ENCODE results near the gene ZNF469. TPM values are rescaled to one million over a fixed set of nuclear protein-coding genes. Genes with fewer than 3 reads are reported as not detected.

The ZNF469 gene
- total RNA-seq, 6 experiments from 2014 or later: 0.22 to 1.3 (median 0.37) TPM

- Histone ChIP-seq H3K36me3 (no peaks in the 10 kb centered on the region), H3K9me3 (no peaks in the 10 kb centered on the region), H3K27ac (no peak overlapping the region), H3K4me3 (no peak overlapping the region), H3K4me1 (no peaks in the 10 kb centered on the region), H3K27me3 (no peaks in the 10 kb centered on the region)
- ATAC-seq (no peak), DNase-seq (peak in 1 of 3 donors; percentile 9)
- TF ChIP-seq CTCF (IDR thresholded peaks at IDR 0.05) (no peak), POLR2A (IDR thresholded peaks at IDR 0.05) (no peak)
- intact Hi-C loops (cut with DNase I): no loop called here
- WGBS (ENCODE audit: insufficient coverage, low coverage, low lambda C conversion rate, missing lambda C conversion rate): no CpG with 5 or more reads among the region's 2 CpGs
Observed at GRCh38 chr16:88373211-88373610, 9.5 kb upstream of the ZNF469 start.

- DNase-seq (no peak), ATAC-seq (no peak)
- intact Hi-C loops (cut with DNase I): no loop called here
- TF ChIP-seq CTCF (IDR thresholded peaks at IDR 0.05) (no peak), POLR2A (IDR thresholded peaks at IDR 0.05) (no peak)
- 76% methylated on average over 3 of the region's 5 CpGs for WGBS (ENCODE audit: insufficient coverage, low coverage, low lambda C conversion rate, missing lambda C conversion rate)
- Histone ChIP-seq H3K27ac (no peak overlapping the region), H3K27me3 (no peaks in the 10 kb centered on the region), H3K4me3 (no peak overlapping the region), H3K4me1 (no peaks in the 10 kb centered on the region), H3K36me3 (no peaks in the 10 kb centered on the region), H3K9me3 (no peaks in the 10 kb centered on the region)
Observed at GRCh38 chr16:88373927-88374492, 8.7 kb upstream of the ZNF469 start.

- DNase-seq: peak in 2 of 3 donors; percentile 9 to 35
- Histone ChIP-seq H3K27ac (no peak overlapping the region), H3K4me1 (no peaks in the 10 kb centered on the region), H3K27me3 (no peaks in the 10 kb centered on the region), H3K4me3 (no peak overlapping the region), H3K36me3 (no peaks in the 10 kb centered on the region), H3K9me3 (no peaks in the 10 kb centered on the region)
- intact Hi-C loops (cut with DNase I): no loop called here
- TF ChIP-seq POLR2A (IDR thresholded peaks at IDR 0.05) (no peak), CTCF (IDR thresholded peaks at IDR 0.05) (no peak)
- 62% methylated on average over 6 of the region's 22 CpGs for whole genome bisulfite sequencing (ENCODE audit: insufficient coverage, low coverage, low lambda C conversion rate, missing lambda C conversion rate)
- no peak for ATAC-seq
Observed at GRCh38 chr16:88374736-88375135, 8.0 kb upstream of the ZNF469 start.

- Histone ChIP-seq H3K4me1 (no peaks in the 10 kb centered on the region), H3K27me3 (no peaks in the 10 kb centered on the region), H3K4me3 (no peak overlapping the region), H3K36me3 (no peaks in the 10 kb centered on the region), H3K27ac (no peak overlapping the region), H3K9me3 (no peaks in the 10 kb centered on the region)
- TF ChIP-seq CTCF (IDR thresholded peaks at IDR 0.05): no peak
- TF ChIP-seq POLR2A (IDR thresholded peaks at IDR 0.05): no peak
- intact Hi-C loops (cut with DNase I): no loop called here
- 59% methylated on average over 20 of the region's 24 CpGs for WGBS (ENCODE audit: insufficient coverage, low coverage, low lambda C conversion rate, missing lambda C conversion rate)
- DNase-seq: peak in 2 of 3 donors; percentile 9 to 31
- no peak for ATAC-seq
Observed at GRCh38 chr16:88375236-88375975, 7.4 kb upstream of the ZNF469 start.
